ENCODE data around the gene KIF12.

KIF12 gene

DNA sequence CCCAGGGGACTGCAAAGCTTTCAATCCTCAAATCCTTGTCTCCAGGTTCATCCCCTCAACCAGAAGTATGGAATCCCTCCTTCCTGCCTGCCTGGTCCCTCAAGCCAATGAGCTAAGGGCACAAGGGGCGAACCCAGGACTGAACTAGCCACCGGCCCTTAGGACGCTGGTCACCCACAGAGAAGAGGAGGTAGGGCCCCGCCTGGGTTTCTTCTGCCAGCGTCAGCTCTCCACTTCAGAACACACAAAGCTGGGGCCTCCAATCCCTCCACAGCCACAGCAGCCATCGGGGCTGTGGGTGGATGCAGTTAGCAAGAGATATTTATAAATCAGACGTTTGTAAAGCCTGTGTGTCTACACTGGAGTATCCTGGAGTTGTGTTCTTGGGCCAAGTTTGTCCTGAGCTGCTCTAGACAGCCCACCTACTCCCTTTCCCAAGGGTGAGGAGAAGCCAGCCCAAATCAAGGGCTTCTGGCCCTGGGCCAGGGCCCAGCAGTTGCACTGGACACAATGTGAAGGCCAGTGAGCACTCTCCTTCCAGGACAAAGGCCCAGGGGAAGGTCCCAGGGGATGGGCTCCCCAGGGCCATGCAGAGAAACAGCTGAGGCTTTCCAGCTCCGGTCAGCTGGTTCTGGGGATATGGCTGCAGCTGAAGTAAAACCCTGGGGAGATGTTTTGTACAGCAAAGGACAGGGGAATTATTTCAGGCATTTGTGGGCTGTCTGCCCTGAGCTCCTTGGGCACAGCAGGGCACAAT lies 39.9 kb downstream of the KIF12 start:
- FAIRE-seq: no peak
- TF ChIP-seq, protein P1, sequence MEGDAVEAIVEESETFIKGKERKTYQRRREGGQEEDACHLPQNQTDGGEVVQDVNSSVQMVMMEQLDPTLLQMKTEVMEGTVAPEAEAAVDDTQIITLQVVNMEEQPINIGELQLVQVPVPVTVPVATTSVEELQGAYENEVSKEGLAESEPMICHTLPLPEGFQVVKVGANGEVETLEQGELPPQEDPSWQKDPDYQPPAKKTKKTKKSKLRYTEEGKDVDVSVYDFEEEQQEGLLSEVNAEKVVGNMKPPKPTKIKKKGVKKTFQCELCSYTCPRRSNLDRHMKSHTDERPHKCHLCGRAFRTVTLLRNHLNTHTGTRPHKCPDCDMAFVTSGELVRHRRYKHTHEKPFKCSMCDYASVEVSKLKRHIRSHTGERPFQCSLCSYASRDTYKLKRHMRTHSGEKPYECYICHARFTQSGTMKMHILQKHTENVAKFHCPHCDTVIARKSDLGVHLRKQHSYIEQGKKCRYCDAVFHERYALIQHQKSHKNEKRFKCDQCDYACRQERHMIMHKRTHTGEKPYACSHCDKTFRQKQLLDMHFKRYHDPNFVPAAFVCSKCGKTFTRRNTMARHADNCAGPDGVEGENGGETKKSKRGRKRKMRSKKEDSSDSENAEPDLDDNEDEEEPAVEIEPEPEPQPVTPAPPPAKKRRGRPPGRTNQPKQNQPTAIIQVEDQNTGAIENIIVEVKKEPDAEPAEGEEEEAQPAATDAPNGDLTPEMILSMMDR (IDR thresholded peaks at IDR 0.05; ENCODE audit: insufficient read depth, missing control alignments): no peak
- no peak for DNase-seq (ENCODE audit: insufficient read length, low spot score)

DNA sequence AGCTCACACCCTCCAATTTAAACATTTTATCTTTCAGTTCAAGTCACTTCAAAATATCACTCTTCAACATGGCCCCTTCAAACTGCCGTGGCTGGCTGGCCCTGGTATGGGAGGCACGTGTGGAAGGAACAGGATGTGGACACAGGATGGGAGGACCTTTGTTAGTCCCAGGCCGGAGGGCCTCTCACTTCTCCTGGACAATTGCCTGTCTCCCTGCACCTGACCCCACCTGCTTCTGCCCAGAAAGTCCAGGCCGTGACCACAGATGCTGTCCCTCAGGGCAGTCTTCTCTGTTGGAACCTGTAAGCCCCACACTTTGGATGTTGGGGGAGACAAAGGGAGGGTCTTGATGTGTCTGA lies 40.4 kb downstream of the KIF12 start:
- TF ChIP-seq, protein P1 (IDR thresholded peaks at IDR 0.05; ENCODE audit: insufficient read depth, missing control alignments): no peak
- no peak for DNase-seq (ENCODE audit: insufficient read length, low spot score)
- no peak for FAIRE-seq

DNA sequence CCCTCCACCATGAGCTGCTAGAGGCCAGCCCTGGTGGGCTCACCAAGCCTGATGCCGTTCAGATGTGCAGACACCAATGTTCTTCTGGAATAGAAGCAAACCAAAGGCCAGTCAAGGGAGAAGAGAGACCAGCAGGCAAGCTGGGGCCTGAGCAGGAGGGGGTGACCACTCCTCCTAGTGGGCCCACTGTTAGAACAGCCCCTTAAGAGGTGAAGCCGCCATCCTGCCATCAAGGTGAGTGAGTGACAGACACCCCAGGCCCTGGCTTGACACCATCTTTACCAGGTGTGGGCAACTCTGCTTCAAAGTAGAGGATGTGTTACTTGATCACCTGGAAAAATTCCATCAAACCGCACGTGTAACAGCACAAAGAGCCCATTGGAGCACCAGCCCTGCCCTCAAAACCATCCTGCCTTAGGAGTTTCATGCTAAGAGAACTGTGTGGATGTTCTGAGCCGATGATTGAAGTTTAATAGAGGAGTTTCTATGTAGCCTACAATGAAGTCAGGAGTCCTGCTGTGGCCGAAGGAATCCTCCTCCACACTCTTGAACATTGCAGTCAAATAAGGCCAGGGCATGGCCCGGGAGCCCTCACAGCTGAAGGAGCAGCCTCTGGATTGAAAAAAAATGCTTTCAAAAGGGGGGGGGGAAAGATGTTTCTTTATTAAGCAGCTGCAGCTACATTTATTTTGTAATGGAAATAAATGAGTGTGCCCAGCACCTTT lies 41.8 kb downstream of the KIF12 start:
- DNase-seq (ENCODE audit: insufficient read length, low spot score) (no peak), FAIRE-seq (no peak)
- TF ChIP-seq, protein P1 (IDR thresholded peaks at IDR 0.05; ENCODE audit: insufficient read depth, missing control alignments): no peak

DNA sequence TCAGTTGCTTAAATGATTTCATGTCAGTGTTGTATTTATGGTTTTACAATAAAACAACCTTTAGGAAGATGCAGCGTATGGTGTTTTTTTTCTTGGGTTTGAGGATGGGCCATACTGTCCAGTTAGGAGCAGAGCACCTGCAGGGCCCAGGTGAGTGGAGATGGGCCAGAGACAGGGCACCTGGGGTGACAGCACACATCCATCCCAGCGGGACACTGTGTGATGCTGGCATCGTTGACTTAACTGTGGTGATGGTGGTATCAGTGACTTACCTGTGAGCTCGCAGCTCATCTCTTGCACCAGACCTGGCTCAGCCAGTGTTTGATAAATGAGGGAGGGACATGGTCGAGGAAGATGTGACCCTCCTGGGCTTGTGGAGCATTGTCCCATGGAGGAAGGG lies 42.6 kb downstream of the KIF12 start:
- no peak for FAIRE-seq
- no peak for DNase-seq (ENCODE audit: insufficient read length, low spot score)
- TF ChIP-seq, protein P1 (IDR thresholded peaks at IDR 0.05; ENCODE audit: insufficient read depth, missing control alignments): no peak

DNA sequence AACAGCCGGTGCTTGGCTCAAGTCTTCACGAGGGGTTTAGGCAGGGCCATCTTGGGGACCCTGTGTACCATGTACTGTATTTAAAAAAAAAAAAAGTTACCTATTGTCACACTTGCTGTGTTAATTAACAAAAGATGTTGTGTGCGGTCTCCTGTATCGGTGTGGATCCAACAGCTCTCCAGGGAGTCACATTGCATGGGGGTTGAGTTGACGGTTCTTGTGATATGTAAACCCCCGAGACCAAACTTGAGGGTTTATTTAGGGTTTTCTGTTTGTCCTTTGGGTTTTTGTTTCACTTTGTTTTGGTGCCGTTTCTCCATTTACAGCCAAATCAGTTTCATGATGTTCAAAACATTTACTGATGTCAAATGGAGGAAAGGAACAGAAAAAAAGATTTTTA lies 43.2 kb downstream of the KIF12 start:
- TF ChIP-seq, protein P1 (IDR thresholded peaks at IDR 0.05; ENCODE audit: insufficient read depth, missing control alignments): no peak
- DNase-seq (ENCODE audit: insufficient read length, low spot score) (no peak), FAIRE-seq (no peak)

DNA sequence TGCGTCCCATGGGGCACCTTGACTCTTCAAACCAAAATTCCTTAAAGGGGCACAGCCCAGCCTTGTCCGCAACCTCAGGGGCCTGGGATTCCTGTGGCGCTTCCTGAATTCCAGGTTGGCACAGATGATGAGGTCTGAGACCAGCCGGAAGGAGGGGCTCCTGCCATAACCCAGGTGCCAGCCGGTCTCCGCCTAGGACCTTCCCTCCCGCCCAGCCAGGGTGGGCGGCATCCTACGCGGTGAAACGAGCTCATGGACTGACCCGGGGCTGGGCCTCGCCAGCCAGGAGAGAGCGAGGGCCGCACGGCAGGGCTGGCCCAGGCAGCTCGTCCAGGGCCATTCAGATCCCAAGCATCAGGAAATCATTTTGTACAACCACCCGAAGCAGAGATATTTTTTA lies 44.0 kb downstream of the KIF12 start:
- FAIRE-seq (no peak), DNase-seq (ENCODE audit: insufficient read length, low spot score) (no peak)
- TF ChIP-seq, protein P1 (IDR thresholded peaks at IDR 0.05; ENCODE audit: insufficient read depth, missing control alignments): no peak

DNA sequence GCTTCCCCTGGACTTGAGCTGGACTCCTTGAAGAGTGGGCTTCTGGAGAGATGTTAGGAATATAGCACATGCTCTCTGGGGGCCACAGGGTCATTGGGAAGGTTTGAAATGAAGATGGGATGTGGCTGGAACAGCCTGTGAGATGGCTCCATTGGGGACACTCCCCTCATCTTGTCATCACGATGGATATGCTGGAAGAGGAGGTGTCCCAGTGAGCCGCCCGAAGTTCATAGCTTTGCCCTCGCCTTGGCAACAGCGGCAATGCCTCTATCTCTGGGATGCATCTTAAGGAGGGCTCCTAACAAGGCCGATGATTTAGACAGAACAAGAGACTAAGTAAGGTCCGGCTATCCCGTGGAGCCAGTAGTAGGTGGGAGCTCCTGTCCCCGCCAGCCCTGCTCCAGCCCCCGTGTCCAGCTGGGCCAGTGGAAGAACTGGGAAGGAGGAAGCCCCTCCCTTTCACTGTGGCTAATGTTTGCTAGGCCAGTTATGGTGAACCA lies 44.9 kb downstream of the KIF12 start:
- TF ChIP-seq, protein P1 (IDR thresholded peaks at IDR 0.05; ENCODE audit: insufficient read depth, missing control alignments): no peak
- FAIRE-seq (no peak), DNase-seq (ENCODE audit: insufficient read length, low spot score) (no peak)

Measured in D721Med (cell line).